Measurements from ENCODE around the gene NXPE3.
"Not testable (repeated sequence)": the region's sequence is repeated elsewhere in the genome, so short reads cannot be mapped to it uniquely, and the experiment has no call there.

Gene NXPE3

GRCh38 chr3:101853982-101854381 lies 75.0 kb downstream of the NXPE3 start:
- DNase-seq = no peak

GRCh38 chr3:101854608-101855304 lies 75.7 kb downstream of the NXPE3 start:
- DNase-seq = no peak

GRCh38 chr3:101857301-101857741 lies 78.3 kb downstream of the NXPE3 start:
- DNase-seq = no peak

- no peak for DNase-seq
These were observed 79.5 kb downstream of the NXPE3 start for GRCh38 chr3:101858464-101859030.

- no peak for DNase-seq
These were observed 81.0 kb downstream of the NXPE3 start for GRCh38 chr3:101859882-101860448.

- no peak for DNase-seq
These were observed 82.3 kb downstream of the NXPE3 start for GRCh38 chr3:101861212-101861788.

GRCh38 chr3:101861789-101862415 lies 82.9 kb downstream of the NXPE3 start:
- DNase-seq = no peak

GRCh38 chr3:101862416-101863165 lies 83.6 kb downstream of the NXPE3 start:
- DNase-seq = no peak

- DNase-seq = not testable (repeated sequence)
These were observed 85.9 kb downstream of the NXPE3 start for GRCh38 chr3:101864926-101865325.

GRCh38 chr3:101865751-101866509 lies 86.9 kb downstream of the NXPE3 start:
- no peak for DNase-seq

GRCh38 chr3:101867511-101867910 lies 88.5 kb downstream of the NXPE3 start:
- DNase-seq = no peak

- DNase-seq = no peak
These were observed 89.0 kb downstream of the NXPE3 start for GRCh38 chr3:101867996-101868395.

GRCh38 chr3:101868534-101869464 lies 89.8 kb downstream of the NXPE3 start:
- no peak for DNase-seq

GRCh38 chr3:101870138-101870537 lies 91.1 kb downstream of the NXPE3 start:
- DNase-seq = no peak

GRCh38 chr3:101873619-101874018 lies 94.6 kb downstream of the NXPE3 start:
- no peak for DNase-seq

- no peak for DNase-seq
These were observed 97.1 kb downstream of the NXPE3 start for GRCh38 chr3:101876142-101876541.
